Stimulated activated naive B cell treated with anti-CD40 and anti-IgM and Interleukin-4, amounts not matched to agents 10 μg/mL and 1 μg/mL and 100 μg/mL, for 72 hours (primary cell): ENCODE measurements around the gene MRTFA.
"Not testable (repeated sequence)": the region's sequence is repeated elsewhere in the genome, so short reads cannot be mapped to it uniquely, and the experiment has no call there.

Source experiments
- ATAC-seq, 2 donors: fragments of 150-1000 bp; cut with Tn5 transposase; replicated peaks; 2 replicates each; pipeline ENCODE4 v1.10.0; 2021; ENCODE audit warnings: moderate library complexity in 1 of 2
- DNase-seq: peaks from one replicate; pipeline ENCODE4 v3.0.0; 2021
- H3K27ac Mint-ChIP-seq: one replicate; pipeline ENCODE4 v1.8.0; 2022; ENCODE audit warnings: mild to moderate bottlenecking, mixed read lengths
- H3K27me3 Mint-ChIP-seq, 2 donors: one replicate each; pipeline ENCODE4 v1.8.0; 2022; ENCODE audit warnings: mixed read lengths in 2 of 2
- H3K36me3 Mint-ChIP-seq, 2 donors: one replicate each; pipeline ENCODE4 v1.8.0; 2022; ENCODE audit warnings: mixed read lengths in 2 of 2, mild to moderate bottlenecking in 1 of 2
- H3K4me1 Mint-ChIP-seq, 2 donors: one replicate each; pipeline ENCODE4 v1.8.0; 2022; ENCODE audit warnings: mixed read lengths in 2 of 2, mild to moderate bottlenecking in 1 of 2
- H3K4me3 Mint-ChIP-seq, 2 donors: one replicate each; pipeline ENCODE4 v1.8.0; 2022; ENCODE audit warnings: mild to moderate bottlenecking in 2 of 2, mixed read lengths in 2 of 2, moderate library complexity in 1 of 2
- H3K9me3 Mint-ChIP-seq, 2 donors: one replicate each; pipeline ENCODE4 v1.8.0; 2022; ENCODE audit warnings: mixed read lengths in 2 of 2, mild to moderate bottlenecking in 1 of 2

MRTFA gene

GRCh38 chr22:40394607-40395006 lies 241.9 kb downstream of the MRTFA start:
- H3K4me1 Mint-ChIP-seq = peaks cover 39 to 84% of the 10 kb centered on the region in 2 donors
- no peaks in the 10 kb centered on the region for H3K27me3 Mint-ChIP-seq
- DNase-seq (no peak), ATAC-seq (no peak)
- H3K36me3 Mint-ChIP-seq = peaks cover 14 to 40% of the 10 kb centered on the region in 2 donors
- H3K4me3 Mint-ChIP-seq = no peak overlapping the region
- no peak overlapping the region for H3K27ac Mint-ChIP-seq
- no peaks in the 10 kb centered on the region for H3K9me3 Mint-ChIP-seq

GRCh38 chr22:40392618-40393017 lies 243.9 kb downstream of the MRTFA start:
- DNase-seq = no peak
- Mint-ChIP-seq H3K4me3 (no peak overlapping the region), H3K27ac (no peak overlapping the region), H3K4me1 (peaks cover 44 to 83% of the 10 kb centered on the region in 2 donors), H3K27me3 (no peaks in the 10 kb centered on the region), H3K36me3 (peaks cover 24 to 46% of the 10 kb centered on the region in 2 donors), H3K9me3 (no peaks in the 10 kb centered on the region)
- no peak for ATAC-seq

- Mint-ChIP-seq H3K36me3 (peaks cover 18 to 42% of the 10 kb centered on the region in 2 donors), H3K27me3 (no peaks in the 10 kb centered on the region), H3K4me3 (no peak overlapping the region), H3K27ac (no peak overlapping the region), H3K4me1 (peaks cover 41 to 74% of the 10 kb centered on the region in 2 donors), H3K9me3 (no peaks in the 10 kb centered on the region)
- DNase-seq = no peak
- ATAC-seq = no peak
Observed at GRCh38 chr22:40391417-40391816, 245.1 kb downstream of the MRTFA start.

GRCh38 chr22:40388231-40388630 lies 248.3 kb downstream of the MRTFA start:
- no peak overlapping the region for H3K4me3 Mint-ChIP-seq
- peaks cover 16 to 27% of the 10 kb centered on the region in 2 donors for H3K36me3 Mint-ChIP-seq
- no peaks in the 10 kb centered on the region for H3K9me3 Mint-ChIP-seq
- H3K27me3 Mint-ChIP-seq = no peaks in the 10 kb centered on the region
- peak overlapping the region; percentile 81 for H3K27ac Mint-ChIP-seq
- H3K4me1 Mint-ChIP-seq = peaks cover 51 to 70% of the 10 kb centered on the region in 2 donors
- no peak for ATAC-seq
- DNase-seq = no peak

- H3K36me3 Mint-ChIP-seq = peaks cover 16 to 26% of the 10 kb centered on the region in 2 donors
- no peaks in the 10 kb centered on the region for H3K9me3 Mint-ChIP-seq
- no peaks in the 10 kb centered on the region for H3K27me3 Mint-ChIP-seq
- no peak overlapping the region for H3K4me3 Mint-ChIP-seq
- DNase-seq = no peak
- ATAC-seq = peak; percentile 74 to 77
- H3K4me1 Mint-ChIP-seq = peaks cover 51 to 73% of the 10 kb centered on the region in 2 donors
- peak overlapping the region; percentile 81 for H3K27ac Mint-ChIP-seq
Observed at GRCh38 chr22:40387746-40388145, 248.8 kb downstream of the MRTFA start.

- peaks cover 47 to 60% of the 10 kb centered on the region in 2 donors for H3K4me1 Mint-ChIP-seq
- no peaks in the 10 kb centered on the region for H3K9me3 Mint-ChIP-seq
- H3K27me3 Mint-ChIP-seq = no peaks in the 10 kb centered on the region
- ATAC-seq (peak; percentile 95 to 96), DNase-seq (no peak)
- peak overlapping the region; percentile 93 for H3K27ac Mint-ChIP-seq
- H3K4me3 Mint-ChIP-seq = peak overlapping the region; percentile 78 to 80
- H3K36me3 Mint-ChIP-seq = peaks cover 17 to 28% of the 10 kb centered on the region in 2 donors
Observed at GRCh38 chr22:40385036-40385782, 251.3 kb downstream of the MRTFA start.

- no peaks in the 10 kb centered on the region for H3K27me3 Mint-ChIP-seq
- no peaks in the 10 kb centered on the region for H3K9me3 Mint-ChIP-seq
- peaks cover 53 to 68% of the 10 kb centered on the region in 2 donors for H3K4me1 Mint-ChIP-seq
- peak overlapping the region; percentile 91 for H3K27ac Mint-ChIP-seq
- ATAC-seq = no peak
- peaks cover 14 to 25% of the 10 kb centered on the region in 2 donors for H3K36me3 Mint-ChIP-seq
- DNase-seq = no peak
- no peak overlapping the region for H3K4me3 Mint-ChIP-seq
Observed at GRCh38 chr22:40383905-40384304, 252.6 kb downstream of the MRTFA start.

GRCh38 chr22:40381461-40381860 lies 255.1 kb downstream of the MRTFA start:
- Mint-ChIP-seq H3K36me3 (peaks cover 4 to 15% of the 10 kb centered on the region in 2 donors), H3K4me3 (no peak overlapping the region), H3K27ac (no peak overlapping the region), H3K27me3 (no peaks in the 10 kb centered on the region), H3K9me3 (no peaks in the 10 kb centered on the region), H3K4me1 (peaks cover 43 to 65% of the 10 kb centered on the region in 2 donors)
- DNase-seq (no peak), ATAC-seq (no peak)

GRCh38 chr22:40378448-40378847 lies 258.1 kb downstream of the MRTFA start:
- peaks cover 33 to 57% of the 10 kb centered on the region in 2 donors for H3K4me1 Mint-ChIP-seq
- DNase-seq, H3K27me3 Mint-ChIP-seq, H3K27ac Mint-ChIP-seq, ATAC-seq, H3K9me3 Mint-ChIP-seq: not testable (repeated sequence)
- H3K4me3 Mint-ChIP-seq = peak overlapping the region in 1 of 2 donors; percentile 43
- peaks cover 4 to 12% of the 10 kb centered on the region in 2 donors for H3K36me3 Mint-ChIP-seq

- Mint-ChIP-seq H3K27ac (peak overlapping the region; percentile 89), H3K4me1 (peaks cover 33 to 52% of the 10 kb centered on the region in 2 donors), H3K9me3 (no peaks in the 10 kb centered on the region), H3K4me3 (no peak overlapping the region), H3K36me3 (peaks cover 4 to 14% of the 10 kb centered on the region in 2 donors), H3K27me3 (no peaks in the 10 kb centered on the region)
- DNase-seq (no peak), ATAC-seq (no peak)
Observed at GRCh38 chr22:40377931-40378330, 258.6 kb downstream of the MRTFA start.

GRCh38 chr22:40376149-40376548 lies 260.4 kb downstream of the MRTFA start:
- Mint-ChIP-seq H3K27ac (no peak overlapping the region), H3K4me3 (peak overlapping the region; percentile 43 to 47), H3K27me3 (no peaks in the 10 kb centered on the region), H3K36me3 (peaks cover 3 to 10% of the 10 kb centered on the region in 2 donors), H3K4me1 (peaks cover 33 to 55% of the 10 kb centered on the region in 2 donors), H3K9me3 (no peaks in the 10 kb centered on the region)
- ATAC-seq (peak; percentile 75 to 81), DNase-seq (no peak)

GRCh38 chr22:40374567-40374966 lies 262.0 kb downstream of the MRTFA start:
- Mint-ChIP-seq H3K27me3 (no peaks in the 10 kb centered on the region), H3K27ac (no peak overlapping the region), H3K9me3 (no peaks in the 10 kb centered on the region), H3K4me3 (no peak overlapping the region), H3K36me3 (peaks cover 3 to 10% of the 10 kb centered on the region in 2 donors), H3K4me1 (peaks cover 34 to 63% of the 10 kb centered on the region in 2 donors)
- DNase-seq (no peak), ATAC-seq (no peak)

GRCh38 chr22:40368836-40369235 lies 267.7 kb downstream of the MRTFA start:
- H3K27ac Mint-ChIP-seq = no peak overlapping the region
- no peaks in the 10 kb centered on the region for H3K27me3 Mint-ChIP-seq
- ATAC-seq (no peak), DNase-seq (no peak)
- H3K4me1 Mint-ChIP-seq = peaks cover 19 to 32% of the 10 kb centered on the region in 2 donors
- no peak overlapping the region for H3K4me3 Mint-ChIP-seq
- no peaks in the 10 kb centered on the region for H3K9me3 Mint-ChIP-seq
- H3K36me3 Mint-ChIP-seq = peaks cover 35 to 47% of the 10 kb centered on the region in 2 donors

- DNase-seq = no peak
- Mint-ChIP-seq H3K36me3 (peaks cover 40 to 49% of the 10 kb centered on the region in 2 donors), H3K27me3 (no peaks in the 10 kb centered on the region), H3K4me3 (no peak overlapping the region), H3K9me3 (no peaks in the 10 kb centered on the region), H3K27ac (peak overlapping the region; percentile 56), H3K4me1 (peaks cover 16 to 32% of the 10 kb centered on the region in 2 donors)
- ATAC-seq = no peak
Observed at GRCh38 chr22:40368016-40368415, 268.5 kb downstream of the MRTFA start.

GRCh38 chr22:40367342-40367741 lies 269.2 kb downstream of the MRTFA start:
- H3K9me3 Mint-ChIP-seq = no peaks in the 10 kb centered on the region
- H3K36me3 Mint-ChIP-seq = peaks cover 45 to 51% of the 10 kb centered on the region in 2 donors
- no peaks in the 10 kb centered on the region for H3K27me3 Mint-ChIP-seq
- no peak for ATAC-seq
- DNase-seq = no peak
- H3K4me1 Mint-ChIP-seq = peaks cover 11 to 29% of the 10 kb centered on the region in 2 donors
- no peak overlapping the region for H3K4me3 Mint-ChIP-seq
- peak overlapping the region; percentile 56 for H3K27ac Mint-ChIP-seq
